HG02870 (cell line): Measurements from ENCODE around the gene PCDH7.

Experiments used
- ATAC-seq: cut with Tn5 transposase; IDR thresholded peaks from one replicate; pipeline ENCODE4 v1.9.1; 2021; ENCODE audit warnings: mild to moderate bottlenecking, moderate library complexity; ENCODE audit not compliant: unreplicated experiment

The PCDH7 gene

DNA sequence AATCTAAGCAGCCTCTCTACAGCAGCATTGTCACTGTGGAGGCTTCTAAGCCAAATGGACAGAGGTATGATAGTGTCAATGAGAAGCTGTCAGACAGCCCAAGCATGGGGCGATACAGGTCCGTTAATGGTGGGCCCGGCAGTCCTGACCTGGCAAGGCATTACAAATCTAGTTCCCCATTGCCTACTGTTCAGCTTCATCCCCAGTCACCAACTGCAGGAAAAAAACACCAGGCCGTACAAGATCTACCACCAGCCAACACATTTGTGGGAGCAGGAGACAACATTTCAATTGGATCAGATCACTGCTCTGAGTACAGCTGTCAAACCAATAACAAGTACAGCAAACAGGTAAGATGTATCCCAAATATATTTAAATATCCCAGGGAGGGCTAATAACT lies 4.1 kb downstream of the PCDH7 start:
- no peak for ATAC-seq

DNA sequence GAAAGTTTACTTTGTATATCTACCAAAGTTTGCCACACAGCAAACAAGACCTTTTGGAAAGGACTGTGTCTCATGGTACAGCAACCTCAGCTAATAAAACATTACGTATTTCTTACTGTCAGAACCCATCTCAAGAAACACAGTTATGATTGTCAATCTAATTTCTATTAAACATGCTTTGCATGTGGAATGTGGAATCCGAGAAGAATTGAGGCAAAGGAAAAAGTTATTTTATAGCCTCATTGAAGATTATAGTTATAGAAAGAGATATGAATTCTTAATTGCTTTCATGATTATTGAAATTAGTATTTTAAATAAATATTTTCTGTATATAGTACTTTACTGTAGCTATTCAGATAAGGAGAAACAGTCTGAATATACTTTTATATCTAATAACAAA lies 5.4 kb downstream of the PCDH7 start:
- no peak for ATAC-seq

DNA sequence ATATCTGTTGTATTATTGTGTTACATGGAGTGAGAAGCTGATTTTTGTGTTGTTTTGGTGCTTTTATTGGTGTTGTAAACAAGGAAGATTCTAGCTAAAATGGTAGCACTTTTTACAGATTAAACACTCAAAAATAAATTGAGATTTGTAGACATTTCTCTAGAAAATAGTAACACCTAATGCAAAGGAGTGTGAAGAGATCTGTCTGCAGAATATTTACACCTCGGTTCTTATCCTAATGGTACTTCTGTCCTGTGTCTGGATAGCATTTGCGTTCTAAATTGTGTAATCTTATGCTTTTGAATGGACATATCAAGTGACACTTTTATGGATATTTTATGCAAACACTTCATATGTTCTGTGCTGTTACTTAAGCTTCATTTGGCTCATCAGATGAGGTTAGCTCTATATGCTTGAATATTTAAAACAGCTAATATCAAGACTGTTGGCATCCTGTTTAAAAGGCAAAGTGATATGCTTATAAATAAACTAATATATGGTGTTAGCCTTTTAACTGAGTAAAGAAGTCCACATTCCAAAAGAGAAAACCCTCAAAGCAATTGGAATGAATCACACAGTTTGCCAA lies 6.0 kb downstream of the PCDH7 start:
- no peak for ATAC-seq

DNA sequence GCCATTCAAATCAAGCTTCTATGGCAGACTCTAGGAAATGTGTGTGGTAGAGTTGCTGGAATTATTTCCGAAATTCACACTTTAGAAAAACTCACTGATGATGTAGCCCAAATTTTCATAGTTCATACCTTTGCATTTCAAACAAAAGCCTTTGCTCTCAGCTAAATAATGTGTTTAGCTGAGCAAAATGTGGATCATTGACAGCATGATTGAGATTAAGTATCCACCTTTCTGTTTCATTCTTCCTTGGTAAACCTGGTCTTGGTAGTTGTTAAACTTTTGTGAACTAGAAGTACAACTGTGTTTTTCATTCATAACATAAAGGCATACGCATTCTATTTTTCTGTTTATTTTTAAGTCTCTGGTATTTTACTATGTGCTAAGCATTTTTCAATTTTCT lies 7.2 kb downstream of the PCDH7 start:
- no peak for ATAC-seq

DNA sequence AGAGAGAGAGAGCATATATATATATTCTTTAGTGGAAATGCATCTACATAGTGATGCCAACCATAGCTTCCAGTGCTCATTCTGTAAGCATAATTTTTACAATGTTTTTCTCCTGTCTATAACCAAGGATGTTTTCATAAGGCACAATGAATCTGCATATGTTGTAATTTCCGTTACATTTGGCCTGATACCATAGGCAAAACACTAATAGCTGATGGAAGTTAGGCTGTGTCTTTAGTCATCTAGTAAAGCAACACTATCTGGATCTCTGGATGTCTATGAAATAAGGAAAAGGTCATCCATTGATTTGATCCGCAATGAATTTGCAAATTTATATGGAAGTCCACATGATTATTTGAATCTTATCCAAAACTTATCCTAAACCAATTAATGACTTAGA lies 8.1 kb downstream of the PCDH7 start:
- no peak for ATAC-seq

DNA sequence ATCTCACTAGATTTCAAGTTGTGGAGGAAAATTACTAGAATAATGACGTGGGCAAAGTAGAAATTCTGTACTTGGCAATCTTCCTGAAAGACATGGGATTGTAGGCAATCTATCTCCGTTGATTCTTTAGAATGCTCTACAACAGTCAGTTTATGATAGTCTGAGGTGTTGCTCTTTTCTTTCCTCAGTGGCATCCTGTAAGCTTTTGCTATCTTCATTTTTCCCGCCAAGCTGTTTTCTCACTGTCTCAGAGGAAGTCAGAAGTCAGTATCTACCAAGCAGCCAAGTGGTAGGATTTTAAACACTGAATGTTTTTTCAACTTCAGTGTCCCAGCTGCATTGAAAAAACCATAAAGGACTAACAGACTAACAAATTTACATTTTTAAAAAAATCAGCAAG lies 23.7 kb downstream of the PCDH7 start:
- ATAC-seq = no peak

DNA sequence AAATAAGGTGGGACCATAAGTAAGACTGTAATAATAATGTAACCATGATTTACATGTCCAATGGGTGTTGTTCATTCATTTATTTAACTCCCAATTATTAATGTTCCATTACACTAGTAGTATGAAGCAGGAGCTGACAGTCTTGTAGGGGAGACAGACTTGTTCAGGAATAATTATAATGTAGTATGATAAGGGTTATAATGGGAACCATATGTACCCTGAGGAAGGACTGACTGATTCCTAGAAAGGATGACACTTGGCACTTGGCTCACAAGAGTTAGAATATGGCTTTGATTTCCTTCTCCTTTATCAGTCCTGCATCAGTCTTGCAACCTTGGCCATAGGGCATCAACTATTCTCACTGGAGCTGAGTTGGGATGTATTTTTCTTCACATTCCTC lies 24.2 kb downstream of the PCDH7 start:
- ATAC-seq = no peak

DNA sequence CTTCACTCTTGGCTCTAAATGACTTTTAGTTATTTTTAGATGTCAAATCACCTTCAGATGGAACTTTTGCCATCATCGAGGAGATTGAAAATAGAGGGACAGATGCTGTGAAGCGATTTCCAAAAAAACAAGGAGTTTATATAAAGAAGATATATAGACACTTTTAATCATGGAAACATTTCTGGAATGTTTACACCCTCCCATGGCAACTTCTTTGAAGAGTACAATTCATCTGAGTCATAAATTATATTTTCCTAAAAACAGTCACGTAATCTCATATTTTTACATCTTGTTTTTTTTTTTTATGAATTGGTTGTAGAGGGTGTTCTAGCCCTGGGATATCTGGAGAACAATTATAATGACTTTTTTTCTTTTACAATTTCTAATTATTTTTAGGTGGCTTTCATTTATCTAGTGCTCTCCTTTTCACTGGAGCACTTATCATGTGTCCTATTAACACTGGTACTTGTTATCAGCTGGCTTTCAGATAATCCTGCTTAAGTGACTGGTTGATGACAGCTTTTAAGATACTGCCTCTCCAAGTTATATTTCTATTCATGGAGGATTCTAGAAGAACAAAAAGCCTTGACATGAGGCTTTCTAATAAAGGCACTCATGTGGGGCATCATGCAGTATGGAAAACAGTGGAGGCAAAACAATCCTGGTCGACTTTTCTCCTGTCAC lies 24.9 kb downstream of the PCDH7 start:
- ATAC-seq = no peak

DNA sequence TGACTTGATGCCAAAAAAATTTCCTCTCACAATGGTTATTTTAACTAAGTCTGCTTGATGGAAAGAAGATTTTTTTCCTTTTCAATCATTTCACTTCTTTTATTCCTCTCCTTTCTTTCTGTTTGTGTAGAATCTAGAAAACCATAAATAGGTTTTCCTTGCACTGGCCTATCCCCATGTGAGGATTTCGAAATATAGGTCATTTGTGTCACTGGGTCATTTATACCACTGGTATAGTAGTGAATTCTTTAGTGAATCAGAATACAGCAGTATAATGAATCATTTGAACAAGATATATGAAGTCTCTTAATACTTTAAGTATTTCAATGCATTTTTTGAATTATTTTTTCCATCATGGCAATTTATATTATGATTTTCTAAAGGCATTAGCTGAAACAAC lies 26.6 kb downstream of the PCDH7 start:
- no peak for ATAC-seq

DNA sequence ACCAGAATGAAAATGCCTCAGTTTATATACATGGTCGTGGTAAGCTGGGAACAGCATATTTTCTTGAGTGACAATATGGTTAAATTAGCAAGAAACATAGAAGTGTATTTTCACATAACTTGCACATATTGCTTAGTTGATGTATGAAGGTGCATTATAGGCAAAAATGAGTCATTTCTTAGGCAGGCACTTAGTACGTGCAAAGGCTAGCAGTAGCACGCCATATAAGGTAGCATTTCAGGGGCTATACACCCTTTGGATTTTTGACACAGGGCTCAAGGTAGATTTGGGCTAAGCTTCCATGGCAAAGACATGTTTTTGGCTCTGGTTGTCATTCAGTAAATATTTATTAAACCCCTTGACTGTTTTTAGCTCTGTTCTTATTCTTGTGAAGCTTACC lies 33.1 kb downstream of the PCDH7 start:
- no peak for ATAC-seq

DNA sequence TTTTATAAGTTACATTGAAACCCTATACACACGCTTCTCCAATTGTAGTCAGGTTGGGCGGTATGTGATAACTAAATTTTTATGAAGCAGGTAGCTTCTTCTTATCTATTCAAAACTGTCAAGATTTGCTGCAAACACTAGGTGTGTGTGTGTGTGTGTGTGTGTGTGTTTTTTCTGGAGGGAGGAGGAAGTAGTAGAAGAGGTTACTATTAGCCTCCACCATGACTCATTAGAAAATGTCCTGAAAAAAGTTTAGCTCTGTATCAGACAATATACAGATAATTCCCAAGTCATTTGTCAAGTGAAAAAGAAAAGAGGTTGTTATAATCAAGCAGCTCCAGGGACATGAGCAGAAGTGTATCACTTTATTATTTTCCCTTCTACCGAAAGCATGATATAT lies 33.9 kb downstream of the PCDH7 start:
- no peak for ATAC-seq

DNA sequence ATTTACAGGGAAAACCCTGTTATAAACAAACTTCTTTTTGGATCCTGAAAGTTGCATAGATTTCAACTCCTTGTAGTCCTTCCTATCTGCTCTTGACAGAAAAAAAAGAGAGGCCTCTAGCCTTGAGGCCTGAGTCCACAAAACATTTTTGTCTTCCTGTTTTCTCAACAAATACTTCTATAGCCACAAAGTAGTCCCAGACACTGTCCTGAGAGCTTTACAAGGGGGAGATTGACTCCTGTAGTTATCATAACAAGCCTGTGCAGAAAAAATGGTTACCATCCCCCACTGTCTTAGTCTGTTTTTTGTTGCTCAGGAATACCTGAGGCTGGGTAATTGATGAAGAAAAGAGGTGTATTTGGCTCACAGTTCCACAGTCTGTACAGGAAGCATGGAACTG lies 35.2 kb downstream of the PCDH7 start:
- ATAC-seq = no peak

DNA sequence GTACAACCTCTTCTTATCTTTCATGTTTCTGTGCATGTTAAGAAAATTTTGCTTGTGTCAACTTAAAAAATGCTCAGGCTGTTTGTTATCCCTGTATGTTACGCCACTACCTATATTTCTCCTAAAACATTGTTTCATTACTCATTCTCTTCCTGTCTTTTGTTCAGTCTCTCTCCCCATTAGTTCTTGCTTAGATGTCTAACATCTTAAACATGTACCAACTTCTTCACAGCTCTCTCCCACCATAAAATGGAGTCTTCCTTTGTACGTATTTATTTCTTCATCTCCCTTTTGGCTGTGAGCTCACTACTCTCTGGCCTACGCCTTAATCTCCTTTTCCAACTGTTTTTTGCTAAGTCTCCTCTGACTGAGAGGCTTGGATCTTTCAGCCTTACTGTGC lies 36.4 kb downstream of the PCDH7 start:
- ATAC-seq = no peak

DNA sequence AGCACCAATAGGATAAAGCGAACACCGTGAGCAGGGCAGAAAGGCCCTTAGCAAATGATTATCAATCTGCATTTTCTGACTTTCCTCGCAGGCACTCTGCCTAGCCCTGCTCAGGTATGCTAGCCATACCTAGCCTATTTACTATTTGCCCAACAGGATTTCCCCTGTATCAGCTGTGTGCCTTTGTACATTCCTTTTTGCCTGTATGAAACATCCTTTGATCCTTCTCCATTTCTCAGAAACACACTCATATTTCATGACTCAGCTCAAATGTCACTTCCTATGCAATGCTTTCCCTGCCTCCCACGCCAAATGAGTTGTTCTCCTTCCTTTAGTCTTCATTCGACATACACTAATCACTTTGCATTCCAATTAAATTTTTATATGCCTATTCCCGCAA lies 37.2 kb downstream of the PCDH7 start:
- ATAC-seq = no peak

DNA sequence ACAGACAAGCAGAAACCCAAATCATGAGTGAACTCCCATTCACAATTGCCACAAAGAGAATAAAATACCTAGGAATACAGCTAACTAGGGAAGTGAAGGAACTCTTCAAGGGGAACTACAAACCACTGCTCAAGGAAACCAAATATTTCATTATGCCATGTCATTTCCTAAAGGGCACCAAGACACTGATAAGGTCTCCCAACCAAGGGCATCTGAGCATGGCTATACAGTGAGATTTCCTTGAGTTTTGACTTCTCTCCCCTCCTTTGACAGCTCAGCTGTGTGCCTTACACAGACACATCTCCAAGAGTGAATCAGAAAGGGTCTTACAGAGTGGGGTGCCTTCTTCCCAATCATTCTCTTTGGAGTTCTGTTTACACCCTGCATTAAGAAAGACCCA lies 40.4 kb downstream of the PCDH7 start:
- ATAC-seq = no peak

DNA sequence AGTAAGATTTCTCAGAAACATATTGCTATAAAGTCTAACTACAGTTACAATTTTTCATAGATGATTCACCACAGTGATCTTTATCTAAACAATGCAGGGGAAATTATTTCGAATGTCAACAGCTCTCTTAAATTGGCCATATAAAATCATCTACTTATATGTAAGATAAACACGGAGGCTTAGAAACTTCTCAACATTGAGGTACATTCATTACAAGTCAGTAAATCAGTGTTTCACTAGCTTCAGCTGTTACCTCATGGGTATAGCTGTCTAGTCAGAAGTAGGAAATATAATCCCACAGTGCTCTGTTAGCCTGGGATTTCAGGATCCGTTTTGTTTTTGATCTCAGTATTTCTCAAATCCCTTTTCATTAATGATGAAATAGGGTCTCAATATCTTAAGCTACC lies 43.2 kb downstream of the PCDH7 start:
- ATAC-seq = no peak

DNA sequence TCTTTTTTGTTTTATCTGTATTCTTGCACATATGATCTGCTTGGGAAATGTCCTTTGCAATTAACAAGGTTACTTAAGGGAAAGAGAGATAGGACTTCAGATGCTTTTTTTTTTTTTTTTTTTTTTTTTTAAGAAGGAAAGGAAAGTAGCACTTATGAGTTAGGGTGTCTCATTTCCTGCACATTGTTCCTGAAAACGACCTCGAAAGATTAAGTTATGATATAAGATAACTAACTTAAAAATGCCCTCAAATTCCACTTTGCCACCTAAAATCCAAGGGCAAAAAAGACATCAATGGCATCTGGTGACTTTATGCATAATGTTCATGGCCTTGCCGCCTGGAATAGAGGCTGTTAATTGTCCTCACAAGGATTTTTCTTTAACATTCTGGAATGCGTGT lies 44.9 kb downstream of the PCDH7 start:
- no peak for ATAC-seq

DNA sequence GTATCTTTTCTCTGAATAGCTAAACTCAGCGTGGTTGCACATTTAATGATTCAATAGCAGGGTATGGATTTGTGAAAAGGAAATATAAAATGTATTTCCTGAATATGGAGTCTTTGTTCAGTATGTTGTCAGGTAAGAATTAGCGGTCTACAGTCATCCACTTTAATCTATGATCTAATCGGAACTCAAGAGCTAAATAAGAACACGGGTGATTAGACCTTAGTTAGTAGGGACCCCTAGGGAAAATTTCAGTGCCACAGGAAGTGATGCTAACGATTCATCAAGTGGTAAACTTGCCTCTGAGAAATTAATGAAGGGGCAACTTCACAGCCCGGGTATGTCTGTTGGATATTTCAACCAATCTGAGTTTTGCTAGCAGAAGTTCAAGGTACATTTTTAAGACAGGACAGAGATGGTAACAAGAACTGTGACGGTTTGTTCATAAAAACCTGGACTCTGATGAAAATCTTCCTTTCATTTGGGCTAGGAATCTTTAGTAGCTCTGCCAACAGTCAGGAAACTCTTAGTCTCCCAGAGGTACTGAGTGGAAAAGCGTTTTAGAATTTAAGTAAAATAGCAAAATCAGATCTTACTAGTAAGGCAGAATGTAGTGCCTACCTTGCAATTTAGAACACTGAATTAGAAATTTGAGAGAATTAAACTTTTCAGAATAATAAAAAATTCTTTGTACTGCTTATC lies 47.1 kb downstream of the PCDH7 start:
- ATAC-seq = no peak

DNA sequence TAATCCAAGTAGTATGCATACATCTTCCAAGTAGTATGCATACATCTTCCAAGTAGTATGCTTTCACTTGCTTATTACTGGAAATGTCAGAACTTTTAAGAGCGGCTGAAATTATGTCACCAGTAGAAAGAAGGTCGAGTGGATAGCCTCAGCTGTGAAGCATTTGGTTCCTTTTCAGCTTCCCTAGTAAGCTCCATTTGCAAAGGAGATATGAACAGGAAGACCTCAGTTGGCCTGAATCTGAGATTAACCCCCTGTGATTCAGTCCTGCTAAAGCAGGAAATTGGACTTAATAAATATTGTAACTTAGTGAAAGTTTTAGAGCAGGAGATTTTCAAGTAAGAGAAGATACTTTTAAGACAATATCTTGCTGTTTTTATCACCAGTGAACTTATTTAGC lies 48.1 kb downstream of the PCDH7 start:
- ATAC-seq = no peak

DNA sequence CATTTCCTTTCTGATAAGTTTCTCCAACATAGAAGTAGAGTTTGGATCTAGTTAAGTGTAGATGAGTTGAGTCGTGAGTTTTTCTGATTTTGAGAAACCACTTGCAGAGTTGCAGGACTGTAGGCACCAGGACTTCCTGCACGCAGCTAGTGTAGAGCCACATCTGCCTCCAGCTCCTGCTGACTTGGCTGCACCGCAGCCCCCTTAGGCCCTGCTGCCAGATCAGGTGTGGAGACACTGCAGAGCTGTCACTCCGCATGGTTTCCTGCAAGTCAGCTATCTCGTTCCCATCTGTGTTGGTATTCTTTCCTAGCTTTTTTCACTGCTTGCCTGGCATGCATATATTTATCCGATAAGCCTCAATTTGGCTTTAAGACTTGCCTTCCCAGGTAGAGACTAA lies 48.9 kb downstream of the PCDH7 start:
- no peak for ATAC-seq

DNA sequence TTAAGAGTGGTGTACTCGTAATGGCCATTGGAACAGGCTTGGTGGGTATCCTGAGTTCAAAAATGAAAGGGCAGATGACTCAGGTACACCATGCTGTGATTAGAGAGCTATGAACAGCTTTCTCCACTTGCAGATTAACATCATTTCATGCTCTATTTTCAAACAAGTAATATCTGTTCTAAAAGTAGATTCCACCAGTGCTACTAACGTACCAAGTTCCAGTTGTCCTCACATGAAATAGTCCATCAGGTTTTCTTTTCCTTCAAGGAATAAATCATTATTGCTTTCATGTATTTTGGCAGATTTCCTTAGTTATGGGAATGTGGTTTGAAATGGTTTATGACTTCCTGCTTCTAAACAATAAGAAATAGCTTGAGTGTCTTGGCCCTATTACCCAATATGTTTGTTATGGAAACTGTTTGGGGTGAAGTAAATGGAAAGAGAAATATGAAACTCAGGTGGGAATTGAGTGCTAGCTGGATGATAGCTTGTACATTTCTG lies 49.9 kb downstream of the PCDH7 start:
- ATAC-seq = no peak

DNA sequence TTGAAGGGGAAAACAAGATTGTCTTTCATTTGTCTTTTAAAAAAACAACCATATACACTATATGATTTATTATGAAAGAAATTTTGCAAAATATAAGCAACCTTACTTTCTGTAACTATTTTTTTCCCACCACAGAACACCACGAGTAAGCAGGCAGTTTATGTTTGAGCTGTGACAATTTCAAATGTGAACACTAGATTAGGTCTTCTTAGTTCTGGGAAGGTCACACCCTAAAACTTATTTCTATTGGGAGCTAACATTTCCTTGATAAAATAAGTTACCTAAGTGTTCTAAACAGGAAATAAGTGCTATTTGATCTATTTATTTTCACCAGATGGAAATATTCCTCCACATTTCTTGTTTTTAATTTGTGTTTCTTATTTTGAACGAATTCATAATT lies 50.6 kb downstream of the PCDH7 start:
- ATAC-seq = no peak
